Nasal cavity respiratory epithelium epithelial cell of viscerocranial mucosa (primary cell): ENCODE results near the gene ZNF443. TPM values are rescaled to one million over a fixed set of nuclear protein-coding genes. Genes with fewer than 3 reads are reported as not detected.

Source experiments
- total RNA-seq: library from RNA; depleted of rRNA; stranded (reverse); fragments of >200 nt; gene quantifications from 2 replicates; pipeline ENCODE4 v1.2.3, GENCODE V29; 2014

Gene ZNF443
- total RNA-seq, result 1.0 and 3.1 TPM in 2 replicates

DNA sequence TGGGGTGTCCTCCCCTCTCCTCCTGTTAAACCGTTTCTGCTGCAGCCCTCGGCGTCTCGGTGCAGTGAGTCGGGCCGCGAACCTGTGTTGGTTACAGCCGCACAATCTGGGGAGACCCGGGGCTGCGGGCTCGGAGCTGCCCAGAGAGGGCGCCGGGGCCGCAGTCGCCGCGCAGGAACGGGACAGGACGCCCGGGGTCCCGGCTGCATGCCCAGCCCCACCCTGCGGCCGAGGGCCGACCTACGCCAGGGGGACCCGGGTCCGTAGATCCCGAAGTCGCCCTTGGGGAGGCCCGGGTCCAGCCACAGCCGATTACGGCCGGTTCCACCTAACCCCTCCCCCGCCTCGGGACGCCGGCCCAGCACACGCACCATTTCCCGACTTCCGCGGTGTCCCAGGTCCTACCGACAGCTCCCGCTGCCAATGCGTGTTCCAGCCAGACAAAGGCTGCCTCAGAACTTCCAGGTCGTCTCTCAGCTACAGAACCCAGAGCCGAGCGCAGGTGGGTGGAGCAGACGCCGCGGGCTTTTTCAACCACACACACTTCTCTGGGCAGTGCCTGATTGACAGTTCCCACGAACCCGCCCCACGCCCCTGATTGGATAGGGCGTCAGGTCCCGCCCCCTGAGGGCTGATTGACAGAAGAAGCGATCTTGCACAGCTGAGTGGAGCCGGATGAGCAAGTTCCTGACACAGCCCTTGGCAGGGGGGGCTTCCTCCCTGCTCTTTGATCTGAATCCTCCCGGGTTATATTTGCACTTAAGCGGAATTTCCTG lies at the start of gene ZNF443:
ZNF443 (minus strand) TSS at position 481 of the 776 bp plus-strand sequence; CDS start at position 374, 107 bp downstream.

DNA sequence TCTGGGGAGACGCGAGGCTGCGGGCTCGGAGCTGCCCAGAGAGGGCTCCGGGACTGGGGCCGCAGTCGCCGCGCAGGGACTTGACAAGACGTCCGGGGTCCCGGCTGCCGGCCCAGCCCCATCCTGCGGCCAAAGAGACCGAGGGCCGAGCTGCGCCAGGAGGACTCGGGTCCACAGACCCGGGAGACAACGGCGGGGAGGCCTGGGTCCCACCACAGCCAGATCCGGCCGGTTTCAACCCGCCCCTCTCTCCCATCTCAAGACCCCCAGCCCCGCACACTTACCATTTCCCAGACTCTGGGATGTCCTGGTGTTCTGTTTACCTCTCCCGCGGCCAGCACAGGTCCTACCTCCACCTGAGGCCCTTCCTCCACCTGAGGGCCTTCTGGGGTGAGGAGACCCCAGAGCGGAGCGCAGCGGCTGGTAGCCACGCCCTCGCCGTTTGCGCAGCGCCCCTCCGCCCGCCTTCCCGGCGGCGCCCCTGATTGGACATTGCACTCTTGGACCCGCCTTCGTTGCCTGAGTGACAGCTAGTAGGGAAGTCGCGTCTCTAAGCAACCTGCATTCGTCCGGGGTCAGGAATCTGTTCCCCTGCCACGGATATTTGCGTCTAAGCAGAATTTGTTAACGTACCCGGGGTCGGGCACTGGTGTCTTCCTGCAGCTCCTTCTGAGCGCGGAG lies 43.7 kb upstream of the ZNF443 start, which contains the start of gene ZNF709:
ZNF709 (minus strand) TSS at position 446 of the 681 bp plus-strand sequence; CDS start at position 287, 159 bp downstream.

GRCh38 chr19:12400633-12401502 lies 40.0 kb downstream of the ZNF443 start, which contains the start of gene ZNF799:
Gene ZNF799 (minus strand): TSS chr19:12401271. CDS start chr19:12401070, 201 bp downstream.

Other genes with a start within 250 kb of the ZNF443 start
- gene ZNF44, start 146.1 kb downstream of the ZNF443 start, total RNA-seq, result 9.6 and 11.8 TPM in 2 replicates
- 3.8 and 5.1 TPM in 2 replicates for gene ZNF563, start 107.4 kb downstream of the ZNF443 start, total RNA-seq
- 4.1 and 4.3 TPM in 2 replicates for gene ZNF442, start 75.3 kb downstream of the ZNF443 start, total RNA-seq
- 2.1 and 2.6 TPM in 2 replicates for gene ZNF799, start 39.8 kb downstream of the ZNF443 start, total RNA-seq
- 0.34 and 1.1 TPM in 2 replicates for gene ZNF709, start 43.8 kb upstream of the ZNF443 start, total RNA-seq
- gene ZNF564, start 110.5 kb upstream of the ZNF443 start, total RNA-seq, result 7.2 and 11.2 TPM in 2 replicates
- 7.2 and 13.3 TPM in 2 replicates for gene ZNF490, start 169.8 kb upstream of the ZNF443 start, total RNA-seq
- gene ZNF791, start 169.9 kb upstream of the ZNF443 start, total RNA-seq, result 12.3 and 20.9 TPM in 2 replicates
- 32.5 and 54.8 TPM in 2 replicates for gene MAN2B1, start 225.7 kb upstream of the ZNF443 start, total RNA-seq
- 8.7 and 11.6 TPM in 2 replicates for gene WDR83, start 225.8 kb upstream of the ZNF443 start, total RNA-seq
- 51.0 and 52.3 TPM in 2 replicates for gene DHPS, start 240.9 kb upstream of the ZNF443 start, total RNA-seq
- gene GNG14, start 247.0 kb upstream of the ZNF443 start, total RNA-seq, result not detected in 2 replicates